IMR-90 (cell line): ENCODE results near the gene TBC1D30. TPM values are rescaled to one million over a fixed set of nuclear protein-coding genes. Genes with fewer than 3 reads are reported as not detected.
"Not testable (repeated sequence)": the region's sequence is repeated elsewhere in the genome, so short reads cannot be mapped to it uniquely, and the experiment has no call there.

Experiments
- ATAC-seq: fragments of 200-7000 bp; cut with Tn5 transposase; 2 replicates; pipeline ENCODE4 v1.9.1; 2020; ENCODE audit warnings: low read depth, mild to moderate bottlenecking, moderate library complexity
- BruUV-seq: library from RNA; stranded (reverse); fragments of 400-500 nt; replicated peaks from 2 replicates; lab custom pipeline; 2021; lab: Mats Ljungman, UMichigan
- CTCF ChIA-PET: fragments of 300-600 bp; formaldehyde crosslinking; extraction: SDS; loops from one replicate; lab custom pipeline; 2021; ENCODE audit warnings: antibody characterized with exemption; lab: Yijun Ruan, JAX
- POLR2A ChIA-PET: fragments of 300-600 bp; sonication (Branson Sonifier 250); formaldehyde crosslinking; loops from one replicate; lab custom pipeline; 2022; ENCODE audit warnings: antibody characterized with exemption; ENCODE audit not compliant: unreplicated experiment; lab: Charles Lee
- DNase-seq: peaks from one replicate; pipeline ENCODE4 v3.0.0; 2013
- H2AFZ ChIP-seq: replicated peaks from 2 replicates; pipeline ENCODE3; 2013; ENCODE audit warnings: low read length, mild to moderate bottlenecking; ENCODE audit not compliant: poor library complexity
- H2AK5ac ChIP-seq: 2 replicates; pipeline ENCODE4 v1.6.1; 2013; ENCODE audit warnings: low read depth, low read length, inconsistent platforms
- H2AK9ac ChIP-seq: replicated peaks from 2 replicates; pipeline ENCODE3; 2013; ENCODE audit warnings: mild to moderate bottlenecking, low read depth, low read length, moderate library complexity; ENCODE audit not compliant: poor library complexity
- H2BK120ac ChIP-seq: 2 replicates; pipeline ENCODE4 v1.6.1; 2013; ENCODE audit warnings: low read depth, low read length, inconsistent platforms
- H2BK15ac ChIP-seq: 3 replicates; pipeline ENCODE4 v1.6.1; 2013; ENCODE audit warnings: low read depth, low read length, inconsistent platforms
- H2BK20ac ChIP-seq: 2 replicates; pipeline ENCODE4 v1.6.1; 2013; ENCODE audit warnings: low read depth, mild to moderate bottlenecking, inconsistent platforms, low read length, moderate library complexity
- H2BK5ac ChIP-seq: 2 replicates; pipeline ENCODE4 v1.6.1; 2013; ENCODE audit warnings: mild to moderate bottlenecking, low read depth, low read length, inconsistent platforms; ENCODE audit not compliant: poor library complexity, severe bottlenecking
- H3K14ac ChIP-seq: replicated peaks from 2 replicates; pipeline ENCODE4 v1.6.1; 2013; ENCODE audit warnings: low read depth, low read length, inconsistent platforms
- H3K18ac ChIP-seq: 2 replicates; pipeline ENCODE4 v1.6.1; 2013; ENCODE audit warnings: low read depth, low read length, control low read depth
- H3K23ac ChIP-seq: 2 replicates; pipeline ENCODE4 v1.6.1; 2013; ENCODE audit warnings: low read depth, low read length, inconsistent platforms
- H3K27ac ChIP-seq: 2 replicates; pipeline ENCODE4 v1.5.1; 2013; ENCODE audit warnings: mild to moderate bottlenecking, control low read depth, low read length; ENCODE audit not compliant: insufficient read depth
- H3K27me3 ChIP-seq: 2 replicates; pipeline ENCODE4 v1.6.1; 2013; ENCODE audit warnings: low read length; ENCODE audit not compliant: control insufficient read depth, insufficient read depth
- H3K36me3 ChIP-seq: 2 replicates; pipeline ENCODE4 v1.6.1; 2013; ENCODE audit warnings: low read length, mixed read lengths; ENCODE audit not compliant: control insufficient read depth, insufficient read depth
- H3K4ac ChIP-seq: 2 replicates; pipeline ENCODE4 v1.6.1; 2013; ENCODE audit warnings: low read depth, low read length, inconsistent platforms
- H3K4me1 ChIP-seq: 2 replicates; pipeline ENCODE4 v1.6.1; 2013; ENCODE audit warnings: low read length, mixed read lengths; ENCODE audit not compliant: control insufficient read depth, insufficient read depth
- H3K4me2 ChIP-seq: 2 replicates; pipeline ENCODE4 v1.6.1; 2013; ENCODE audit warnings: low read depth, mild to moderate bottlenecking, control low read depth, low read length, moderate library complexity
- H3K4me3 ChIP-seq: 2 replicates; pipeline ENCODE4 v1.5.1; 2013; ENCODE audit warnings: low read depth, mild to moderate bottlenecking, control low read depth, low read length, moderate library complexity; ENCODE audit not compliant: insufficient read depth
- H3K56ac ChIP-seq: 2 replicates; pipeline ENCODE4 v1.6.1; 2013; ENCODE audit warnings: low read length, inconsistent platforms; ENCODE audit not compliant: insufficient read depth; ENCODE audit errors: extremely low read depth
- H3K79me1 ChIP-seq, 2 experiments: 2 replicates each; pipeline ENCODE4 v1.6.1; 2013; ENCODE audit warnings: low read length in 2 of 2, inconsistent platforms in 1 of 2, low read depth in 1 of 2
- H3K9ac ChIP-seq: 2 replicates; pipeline ENCODE4 v1.6.1; 2013; ENCODE audit warnings: low read depth, low read length, control low read depth
- H3K9me1 ChIP-seq: 2 replicates; pipeline ENCODE4 v1.6.1; 2013; ENCODE audit warnings: low read length, inconsistent platforms; ENCODE audit not compliant: insufficient read depth
- H3K9me3 ChIP-seq: 2 replicates; pipeline ENCODE4 v1.6.1; 2013; ENCODE audit warnings: low read length; ENCODE audit not compliant: control insufficient read depth, insufficient read depth
- H4K20me1 ChIP-seq: 2 replicates; pipeline ENCODE4 v1.6.1; 2013; ENCODE audit warnings: low read length, inconsistent platforms; ENCODE audit not compliant: insufficient read depth
- H4K5ac ChIP-seq: 2 replicates; pipeline ENCODE4 v1.6.1; 2013; ENCODE audit warnings: mild to moderate bottlenecking, low read depth, low read length, control low read depth
- H4K8ac ChIP-seq, 2 experiments: 2 replicates each; pipeline ENCODE4 v1.6.1; 2013; ENCODE audit warnings: low read depth in 2 of 2, low read length in 2 of 2, control low read depth in 1 of 2, inconsistent platforms in 1 of 2
- H4K91ac ChIP-seq: 2 replicates; pipeline ENCODE4 v1.6.1; 2013; ENCODE audit warnings: low read depth, low read length, inconsistent platforms; ENCODE audit not compliant: insufficient read depth
- BHLHE40 ChIP-seq: fragments of 150-350 bp; IDR thresholded peaks from 2 replicates; pipeline ENCODE4 v1.6.1; 2016; ENCODE audit warnings: mild to moderate bottlenecking, low read depth, low read length
- CEBPB ChIP-seq: IDR thresholded peaks from 2 replicates; pipeline ENCODE4 v1.6.1; 2012; ENCODE audit warnings: low read depth, low read length, improper control_type of control experiment
- CHD1 ChIP-seq: IDR thresholded peaks from 2 replicates; pipeline ENCODE4 v1.6.1; 2012; ENCODE audit warnings: low read depth, low read length, improper control_type of control experiment
- MAFK ChIP-seq: IDR thresholded peaks from 2 replicates; pipeline ENCODE4 v1.6.1; 2012; ENCODE audit warnings: low read depth, low read length, improper control_type of control experiment
- RAD21 ChIP-seq: IDR thresholded peaks from 2 replicates; pipeline ENCODE4 v1.6.1; 2012; ENCODE audit warnings: low read length, improper control_type of control experiment
- RCOR1 ChIP-seq: IDR thresholded peaks from 2 replicates; pipeline ENCODE4 v1.6.1; 2012; ENCODE audit warnings: mild to moderate bottlenecking, low read length, improper control_type of control experiment; ENCODE audit not compliant: insufficient replicate concordance
- SMC3 ChIP-seq: fragments of 150-350 bp; IDR thresholded peaks from 2 replicates; pipeline ENCODE4 v1.6.1; 2016; ENCODE audit warnings: low read depth, mild to moderate bottlenecking, antibody characterized with exemption, low read length, moderate library complexity
- WGBS, 2 experiments: methylation state at CpG; one replicate each; pipeline versions ENCODE4 v1.1.5 to v1.1.7; 2013; ENCODE audit warnings: missing lambda C conversion rate in 2 of 2; ENCODE audit not compliant: insufficient read length in 1 of 2; ENCODE audit errors: extremely low coverage in 2 of 2; 5-methylcytosine and 5-hydroxymethylcytosine counted together
- dilution Hi-C: fragments of 300-500 bp; cut with HindIII; formaldehyde crosslinking; loops from one replicate; pipeline ENCODE4 v1.14.3; 2018; ENCODE audit warnings: low sequenced_read_pairs; ENCODE audit not compliant: unreplicated experiment
- in situ Hi-C: fragments of 300-500 bp; cut with MboI; formaldehyde crosslinking; loops from 3 replicates; pipeline ENCODE4 v1.14.3; 2019; ENCODE audit warnings: low sequenced_read_pairs, inconsistent platforms, mixed read lengths
- intact Hi-C: fragments of 100-400 bp; cut with micrococcal nuclease; formaldehyde crosslinking; loops from 2 replicates; pipeline ENCODE4 v1.10.0; 2022
- polyA plus RNA-seq, 3 experiments: library from polyadenylated mRNA; depleted of rRNA; stranded (reverse); fragments of >200 nt; gene quantifications; 2 replicates each; pipeline ENCODE4 v1.2.3, GENCODE V29; 2012; ENCODE audit warnings: low replicate concordance in 1 of 3
- total RNA-seq: library from RNA; depleted of rRNA; stranded (reverse); fragments of >200 nt; gene quantifications from 2 replicates; pipeline ENCODE4 v1.2.3, GENCODE V29; 2012

TBC1D30 gene
- total and polyA plus RNA-seq, 2 of the 4 experiments (the other 2 are of a cell fraction), result 0.18 to 0.24 TPM

DNA sequence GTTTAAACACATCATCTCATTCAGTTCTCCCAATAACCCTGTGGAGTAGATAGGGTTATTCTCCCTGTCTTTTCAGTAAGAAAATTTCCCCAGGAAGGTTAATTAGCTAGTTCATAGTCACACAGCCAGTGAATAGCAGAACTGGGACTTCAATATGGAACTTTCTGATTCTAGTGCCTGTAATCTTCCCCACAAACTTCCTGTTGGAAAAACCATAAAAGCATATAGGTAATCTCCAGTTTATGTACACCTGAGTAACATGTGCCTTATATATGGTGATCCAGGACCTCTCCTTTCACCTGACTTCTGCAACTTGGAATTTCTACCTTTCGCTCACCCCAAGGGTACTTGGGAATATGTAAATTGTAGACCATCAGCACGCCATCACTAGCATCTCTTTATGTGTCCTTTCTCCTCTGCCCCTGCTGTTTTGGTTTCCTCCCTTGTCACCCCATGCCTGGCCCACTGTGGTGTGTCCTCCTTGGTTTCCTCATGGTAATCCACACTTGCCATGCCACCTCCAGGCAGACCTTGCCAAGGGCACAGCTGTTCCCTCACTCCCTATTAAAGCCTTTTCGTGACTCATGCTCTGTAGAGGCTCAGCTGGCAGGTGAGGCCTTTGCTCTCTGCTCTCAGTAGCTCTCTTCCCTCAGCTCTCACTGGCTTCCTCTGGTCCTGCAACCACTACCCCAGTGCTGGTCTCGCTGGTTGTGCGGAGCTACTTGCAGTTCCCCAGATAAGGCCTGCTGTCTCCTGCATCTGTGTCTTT, 16.7 kb downstream of the TBC1D30 start:
- no peak overlapping the region for H2BK120ac ChIP-seq
- BruUV-seq, result no TSS peak
- WGBS, 2 experiments, result 40% methylated on average over 2 of the region's 5 CpGs; no CpG with 5 or more reads in 1 of the 2 experiments
- no peaks in the 10 kb centered on the region for H3K9me3 ChIP-seq
- in situ Hi-C loops (no loop called here), dilution Hi-C loops (no loop called here), intact Hi-C loops (no loop called here)
- H2BK15ac ChIP-seq, result no peak overlapping the region
- H3K36me3 ChIP-seq, result no peaks in the 10 kb centered on the region
- H2BK5ac ChIP-seq, result no peak overlapping the region
- H3K79me1 ChIP-seq, result no peaks in the 10 kb centered on the region
- no peak overlapping the region for H3K4me3 ChIP-seq
- TF ChIP-seq SMC3 (no peak), CHD1 (no peak), RCOR1 (no peak), RAD21 (no peak), MAFK (no peak), CEBPB (no peak), BHLHE40 (no peak)
- no peak overlapping the region for H3K18ac ChIP-seq
- no peaks in the 10 kb centered on the region for H3K4me1 ChIP-seq
- peaks cover 8% of the 10 kb centered on the region for H3K27me3 ChIP-seq
- H2AK9ac ChIP-seq, result no peak overlapping the region
- no peak overlapping the region for H3K4me2 ChIP-seq
- no peak overlapping the region for H4K5ac ChIP-seq
- H2AFZ ChIP-seq, result no peak overlapping the region
- H3K27ac ChIP-seq, result no peak overlapping the region
- CTCF ChIA-PET, result no interaction called here
- no peaks in the 10 kb centered on the region for H4K20me1 ChIP-seq
- H2AK5ac ChIP-seq, result no peak overlapping the region
- no peak overlapping the region for H4K91ac ChIP-seq
- no peak overlapping the region for H4K8ac ChIP-seq
- no peak overlapping the region for H3K4ac ChIP-seq
- POLR2A ChIA-PET, result no interaction called here
- H3K9ac ChIP-seq, result no peak overlapping the region
- no peak for DNase-seq
- no peak overlapping the region for H3K23ac ChIP-seq
- H3K9me1 ChIP-seq, result no peaks in the 10 kb centered on the region
- no peak overlapping the region for H3K14ac ChIP-seq
- ATAC-seq, result no peak
- no peak overlapping the region for H3K56ac ChIP-seq
- H2BK20ac ChIP-seq, result no peak overlapping the region

DNA sequence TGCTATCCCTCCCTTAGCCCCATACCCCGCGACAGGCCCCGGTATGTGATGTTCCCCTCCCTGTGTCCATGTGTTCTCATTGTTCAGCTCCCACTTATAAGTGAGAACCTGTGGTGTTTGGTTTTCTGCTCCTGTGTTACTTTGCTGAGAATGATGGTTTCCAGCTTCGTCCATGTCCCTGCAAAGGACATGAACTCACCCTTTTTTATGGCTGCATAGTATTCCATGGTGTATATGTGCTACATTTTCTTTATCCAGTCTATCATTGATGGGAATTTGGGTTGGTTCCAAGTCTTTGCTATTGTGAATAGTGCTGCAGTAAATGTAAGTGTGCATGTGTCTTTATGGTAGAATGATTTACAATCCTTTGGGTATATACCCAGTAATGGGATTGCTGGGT, 24.0 kb downstream of the TBC1D30 start:
- H3K18ac ChIP-seq, intact Hi-C loops, H3K14ac ChIP-seq, H3K27ac ChIP-seq, H3K56ac ChIP-seq, H3K36me3 ChIP-seq, H3K9ac ChIP-seq, H4K5ac ChIP-seq, DNase-seq, H4K20me1 ChIP-seq, H3K4ac ChIP-seq, H4K8ac ChIP-seq, H2BK20ac ChIP-seq, H2AFZ ChIP-seq, H3K27me3 ChIP-seq, H3K23ac ChIP-seq, dilution Hi-C loops, H2AK5ac ChIP-seq, BruUV-seq, H3K4me2 ChIP-seq, H3K79me1 ChIP-seq, H4K91ac ChIP-seq, ATAC-seq, POLR2A ChIA-PET, H3K4me1 ChIP-seq, H3K4me3 ChIP-seq, H3K9me1 ChIP-seq, H2BK15ac ChIP-seq, H2AK9ac ChIP-seq, H3K9me3 ChIP-seq, H2BK5ac ChIP-seq, H2BK120ac ChIP-seq, in situ Hi-C loops, CTCF ChIA-PET: not testable (repeated sequence)
- no CpG with 5 or more reads among the region's 4 CpGs for WGBS, 2 experiments
